Measurements from ENCODE around the gene ANKRD18A.

ANKRD18A gene

GRCh38 chr9:38652044-38652443, 31.6 kb upstream of the ANKRD18A start:
- no peak for DNase-seq (ENCODE audit: extremely low read depth, low read depth)
- no peak for TF ChIP-seq CTCF (IDR thresholded peaks at IDR 0.05; ENCODE audit: low read depth, low read length)

GRCh38 chr9:38651400-38652042, 31.1 kb upstream of the ANKRD18A start:
- no peak for TF ChIP-seq CTCF (IDR thresholded peaks at IDR 0.05; ENCODE audit: low read depth, low read length)
- no peak for DNase-seq (ENCODE audit: extremely low read depth, low read depth)

- no peak for DNase-seq (ENCODE audit: extremely low read depth, low read depth)
- no peak for TF ChIP-seq CTCF (IDR thresholded peaks at IDR 0.05; ENCODE audit: low read depth, low read length)
Observed at GRCh38 chr9:38650564-38650963, 30.2 kb upstream of the ANKRD18A start.

GRCh38 chr9:38649731-38650363, 29.5 kb upstream of the ANKRD18A start:
- no peak for TF ChIP-seq CTCF (IDR thresholded peaks at IDR 0.05; ENCODE audit: low read depth, low read length)
- no peak for DNase-seq (ENCODE audit: extremely low read depth, low read depth)

GRCh38 chr9:38644601-38645000, 24.2 kb upstream of the ANKRD18A start:
- TF ChIP-seq CTCF (IDR thresholded peaks at IDR 0.05; ENCODE audit: low read depth, low read length): no peak
- DNase-seq (ENCODE audit: extremely low read depth, low read depth): no peak

GRCh38 chr9:38643815-38644173, 23.4 kb upstream of the ANKRD18A start:
- no peak for TF ChIP-seq CTCF (IDR thresholded peaks at IDR 0.05; ENCODE audit: low read depth, low read length)
- no peak for DNase-seq (ENCODE audit: extremely low read depth, low read depth)

GRCh38 chr9:38642951-38643814, 22.8 kb upstream of the ANKRD18A start:
- no peak for DNase-seq (ENCODE audit: extremely low read depth, low read depth)
- no peak for TF ChIP-seq CTCF (IDR thresholded peaks at IDR 0.05; ENCODE audit: low read depth, low read length)
